Smooth muscle cell (in vitro differentiated cells): ENCODE measurements around the gene FOXS1. TPM values are rescaled to one million over a fixed set of nuclear protein-coding genes. Genes with fewer than 3 reads are reported as not detected.

Experiments used
- DNase-seq: peaks from one replicate; lab custom pipeline; 2025; ENCODE audit not compliant: unreplicated experiment; lab: John Stamatoyannopoulos, UW
- H2AFZ ChIP-seq: fragments of 200-600 bp; sonication (generic); 2 replicates; pipeline ENCODE4 v1.6.0; 2016; ENCODE audit warnings: antibody characterized with exemption, low read depth, mild to moderate bottlenecking
- H3F3A ChIP-seq: fragments of 200-600 bp; sonication (generic); 2 replicates; pipeline ENCODE4 v1.6.0; 2017; ENCODE audit warnings: antibody characterized with exemption, low read depth
- H3K27ac ChIP-seq: fragments of 200-600 bp; sonication (generic); 2 replicates; pipeline ENCODE4 v1.5.1; 2016; ENCODE audit warnings: low read depth, mild to moderate bottlenecking
- H3K27me3 ChIP-seq: fragments of 200-600 bp; sonication (generic); 2 replicates; pipeline ENCODE4 v1.6.1; 2016; ENCODE audit warnings: low read depth, mild to moderate bottlenecking
- H3K36me3 ChIP-seq: fragments of 200-600 bp; sonication (generic); 2 replicates; pipeline ENCODE4 v1.5.1; 2016; ENCODE audit warnings: low read depth
- H3K4me1 ChIP-seq: fragments of 200-600 bp; sonication (generic); 2 replicates; pipeline ENCODE4 v1.5.1; 2016; ENCODE audit warnings: low read depth
- H3K4me2 ChIP-seq: fragments of 200-600 bp; sonication (generic); 2 replicates; pipeline ENCODE4 v1.6.0; 2016; ENCODE audit warnings: mild to moderate bottlenecking
- H3K4me3 ChIP-seq: fragments of 200-600 bp; sonication (generic); 2 replicates; pipeline ENCODE4 v1.5.1; 2016; ENCODE audit warnings: mild to moderate bottlenecking
- H3K79me2 ChIP-seq: fragments of 200-600 bp; sonication (generic); 2 replicates; pipeline ENCODE4 v1.6.0; 2016; ENCODE audit warnings: low read depth, mild to moderate bottlenecking
- H3K9ac ChIP-seq: fragments of 200-600 bp; sonication (generic); 2 replicates; pipeline ENCODE4 v1.6.0; 2016; ENCODE audit warnings: low read depth
- H3K9me3 ChIP-seq: fragments of 200-600 bp; sonication (generic); replicated peaks from 2 replicates; pipeline ENCODE4 v1.5.1; 2016; ENCODE audit warnings: low read depth
- H4K20me1 ChIP-seq: fragments of 200-600 bp; sonication (generic); 2 replicates; pipeline ENCODE4 v1.6.0; 2016; ENCODE audit warnings: low read depth
- CTCF ChIP-seq: fragments of 200-600 bp; sonication (generic); IDR thresholded peaks from 2 replicates; pipeline ENCODE4 v1.5.1; 2017; ENCODE audit warnings: borderline replicate concordance, mild to moderate bottlenecking, antibody characterized with exemption; ENCODE audit not compliant: insufficient read depth, poor library complexity, severe bottlenecking
- WGBS: methylation state at CpG from one replicate; pipeline ENCODE4 v1.1.7; 2016; ENCODE audit warnings: low lambda C conversion rate; 5-methylcytosine and 5-hydroxymethylcytosine counted together
- polyA plus RNA-seq: library from polyadenylated mRNA; unstranded; fragments of >200 nt; fragmentation: Nextera tagmentation; extraction: Ambion mirVana; gene quantifications from 2 replicates; pipeline ENCODE4 v1.2.1, GENCODE V29; 2016
- total RNA-seq: library from RNA; depleted of rRNA; stranded (reverse); fragments of >200 nt; gene quantifications from 2 replicates; pipeline ENCODE4 v1.2.3, GENCODE V29; 2014

Gene FOXS1
- total and polyA plus RNA-seq, 2 experiments from 2014 or later = 0.09 to 3.3 TPM

- H3K27ac ChIP-seq = no peak overlapping the region
- no peak for DNase-seq
- H3K4me1 ChIP-seq = peaks cover under 1% of the 10 kb centered on the region
- no peak overlapping the region for H3K4me2 ChIP-seq
- H2AFZ ChIP-seq = no peak overlapping the region
- H3K36me3 ChIP-seq = no peaks in the 10 kb centered on the region
- no peaks in the 10 kb centered on the region for H4K20me1 ChIP-seq
- no peaks in the 10 kb centered on the region for H3K9me3 ChIP-seq
- peaks cover 59% of the 10 kb centered on the region for H3K27me3 ChIP-seq
- H3K4me3 ChIP-seq = no peak overlapping the region
- no peak overlapping the region for H3K9ac ChIP-seq
- H3F3A ChIP-seq = no peaks in the 10 kb centered on the region
- no peak for TF ChIP-seq CTCF
- 66% methylated on average over 11 of the region's 11 CpGs for WGBS
- H3K79me2 ChIP-seq = no peaks in the 10 kb centered on the region
These were observed 6.0 kb upstream of the FOXS1 start for GRCh38 chr20:31851240-31851955.

- no peak for TF ChIP-seq CTCF
- no peaks in the 10 kb centered on the region for H4K20me1 ChIP-seq
- no peak overlapping the region for H3K4me2 ChIP-seq
- H3K9ac ChIP-seq = no peak overlapping the region
- H3K4me1 ChIP-seq = peaks cover 15% of the 10 kb centered on the region
- no peaks in the 10 kb centered on the region for H3K79me2 ChIP-seq
- H2AFZ ChIP-seq = no peak overlapping the region
- no peak for DNase-seq
- H3K27me3 ChIP-seq = peaks cover 40% of the 10 kb centered on the region
- no peaks in the 10 kb centered on the region for H3K9me3 ChIP-seq
- no peak overlapping the region for H3K4me3 ChIP-seq
- peaks cover 4% of the 10 kb centered on the region for H3F3A ChIP-seq
- no peaks in the 10 kb centered on the region for H3K36me3 ChIP-seq
- H3K27ac ChIP-seq = no peak overlapping the region
- 41% methylated on average over 45 of the region's 45 CpGs for whole genome bisulfite sequencing
These were observed 4.0 kb upstream of the FOXS1 start for GRCh38 chr20:31849306-31849930.

- Histone ChIP-seq H4K20me1 (no peaks in the 10 kb centered on the region), H3K27ac (no peak overlapping the region), H3K9me3 (no peaks in the 10 kb centered on the region), H3F3A (peaks cover 4% of the 10 kb centered on the region), H2AFZ (no peak overlapping the region), H3K4me2 (no peak overlapping the region), H3K27me3 (peaks cover 33% of the 10 kb centered on the region), H3K36me3 (no peaks in the 10 kb centered on the region), H3K79me2 (no peaks in the 10 kb centered on the region), H3K9ac (no peak overlapping the region), H3K4me1 (peaks cover 20% of the 10 kb centered on the region), H3K4me3 (no peak overlapping the region)
- no peak for DNase-seq
- TF ChIP-seq CTCF = no peak
- WGBS = 91% methylated on average over 32 of the region's 32 CpGs
These were observed 2.9 kb upstream of the FOXS1 start for GRCh38 chr20:31848088-31848999.
